Superior temporal gyrus (tissue), 1 donor: ENCODE measurements around the gene DTHD1.
A peak's percentile ranks its signal among the peaks of the same experiment; 100 is the strongest.

ENCODE experiments used
- DNase-seq: peaks from one replicate; pipeline ENCODE4 v3.0.0-alpha.2; 2016; ENCODE audit errors: extremely low spot score

The DTHD1 gene

DNA sequence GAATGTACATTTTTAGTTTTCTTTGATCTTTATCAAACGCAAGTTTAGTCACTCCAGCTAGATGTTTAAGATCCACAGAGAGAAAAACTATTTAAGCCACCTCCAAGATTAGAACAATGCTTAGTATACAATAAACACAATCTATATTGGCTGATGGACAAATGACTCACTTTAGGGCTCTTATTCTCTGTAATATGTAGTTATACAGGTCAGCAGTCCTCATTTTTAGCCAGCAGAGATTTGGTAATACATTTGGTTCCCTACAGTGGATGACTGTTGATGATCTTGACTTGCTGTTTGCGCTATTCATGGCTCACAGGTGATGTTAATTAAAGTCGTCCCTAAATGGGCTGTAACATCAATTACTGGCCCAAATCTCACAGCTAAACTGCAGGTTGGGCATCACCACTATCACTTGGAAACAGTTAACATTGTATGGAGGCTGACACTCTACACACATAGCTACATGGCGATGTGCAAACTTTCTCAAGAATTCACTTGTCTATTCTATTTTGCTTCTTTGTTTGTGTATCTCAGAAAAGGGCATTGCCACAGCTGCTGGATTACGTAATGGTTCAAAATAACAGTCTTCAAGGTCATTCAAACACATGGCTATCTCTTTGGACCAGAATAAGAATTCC is 11.8 kb upstream of the DTHD1 start:
- peak; percentile 85 for DNase-seq

DNA sequence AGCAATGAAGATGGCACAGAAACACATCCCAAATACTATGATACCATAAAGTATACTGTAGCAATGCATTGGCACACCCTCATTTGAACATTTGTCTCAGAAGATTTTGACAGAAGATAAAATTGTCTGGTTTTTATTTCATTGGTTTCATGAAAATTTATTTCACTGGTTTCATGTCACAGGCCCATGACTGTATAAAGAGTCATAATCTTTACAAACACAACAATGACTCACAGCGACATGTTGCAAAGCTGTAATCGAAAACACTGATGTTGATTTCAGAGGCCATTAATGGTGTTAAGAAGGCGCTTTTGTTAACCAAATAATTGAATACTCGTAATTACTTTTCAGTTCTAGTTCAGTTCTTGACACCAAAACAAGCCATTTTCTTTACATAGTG is 8.1 kb upstream of the DTHD1 start:
- no peak for DNase-seq

- DNase-seq, result no peak
These were observed 7.3 kb upstream of the DTHD1 start for GRCh38 chr4:36274158-36274557.

DNA sequence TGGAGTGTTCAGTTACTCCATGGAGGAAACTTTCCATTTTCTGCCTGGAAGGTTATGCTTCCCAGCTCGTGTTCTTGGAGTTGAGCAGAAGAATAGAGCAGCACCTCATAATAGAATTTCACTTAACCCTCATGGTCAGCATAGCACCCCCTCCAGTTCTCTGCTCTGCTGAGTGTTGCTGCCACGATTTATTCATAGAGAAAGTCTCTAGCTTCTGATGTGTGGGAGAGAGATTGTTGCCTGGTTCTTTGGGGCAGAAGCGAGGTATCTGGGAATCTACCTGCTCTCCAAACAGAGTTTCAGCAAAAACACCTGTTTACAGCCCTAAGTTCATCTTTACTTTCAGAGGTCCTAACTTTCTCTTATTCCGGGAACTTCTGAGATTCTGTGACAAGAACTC is 3.9 kb upstream of the DTHD1 start:
- DNase-seq, result no peak

GRCh38 chr4:36278789-36279188 is 2.6 kb upstream of the DTHD1 start:
- no peak for DNase-seq

- DNase-seq, result peak; percentile 82
These were observed 861 bp upstream of the DTHD1 start for GRCh38 chr4:36280555-36280954.

DNA sequence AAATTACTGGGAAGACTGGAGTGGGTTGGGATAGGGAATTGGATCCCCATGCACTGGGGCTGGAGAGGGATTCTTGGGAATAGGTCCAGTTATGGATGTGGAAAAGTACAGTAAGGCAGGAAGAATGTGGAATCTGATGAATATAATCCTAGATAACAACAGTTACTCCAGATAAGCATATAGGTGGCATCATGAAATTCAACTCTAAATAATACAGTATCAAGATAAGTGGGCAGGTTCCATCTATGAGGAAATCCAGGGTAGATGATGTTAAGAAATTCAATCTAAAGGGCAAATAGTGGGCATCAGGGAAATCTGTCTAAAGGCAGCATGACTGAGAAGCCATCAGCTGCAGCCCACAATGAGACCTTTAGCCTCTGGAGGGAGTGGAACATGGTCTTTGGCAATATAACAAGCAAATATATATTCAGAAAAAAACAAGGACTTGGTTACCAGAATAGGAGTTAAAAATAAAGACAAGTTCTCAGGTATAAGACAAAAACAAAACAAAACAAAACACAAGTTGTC is 1.2 kb downstream of the DTHD1 start:
- DNase-seq, result peak; percentile 54

- peak; percentile 90 for DNase-seq
These were observed 2.6 kb downstream of the DTHD1 start for GRCh38 chr4:36283912-36284465.

- no peak for DNase-seq
These were observed 4.5 kb downstream of the DTHD1 start for GRCh38 chr4:36285784-36286480.

DNA sequence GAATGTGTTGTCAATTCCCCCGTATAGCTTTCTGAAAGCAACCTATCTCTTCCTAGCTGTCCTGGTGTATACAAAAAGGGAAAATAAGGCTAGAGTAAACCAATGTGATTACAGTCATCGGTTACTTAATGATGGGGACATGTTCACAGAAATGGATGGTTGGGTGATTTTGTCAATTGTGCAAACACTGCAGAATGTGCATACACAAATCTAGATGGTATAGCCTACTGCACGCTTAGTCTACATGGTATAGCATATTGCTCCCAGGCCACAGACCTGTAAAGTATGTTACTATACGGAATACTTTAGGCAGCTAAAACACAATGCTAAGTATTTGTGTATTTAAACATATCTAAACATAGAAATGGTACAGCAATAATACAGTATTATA is 5.1 kb downstream of the DTHD1 start:
- no peak for DNase-seq

- no peak for DNase-seq
These were observed 7.5 kb downstream of the DTHD1 start for GRCh38 chr4:36288731-36289426.

DNA sequence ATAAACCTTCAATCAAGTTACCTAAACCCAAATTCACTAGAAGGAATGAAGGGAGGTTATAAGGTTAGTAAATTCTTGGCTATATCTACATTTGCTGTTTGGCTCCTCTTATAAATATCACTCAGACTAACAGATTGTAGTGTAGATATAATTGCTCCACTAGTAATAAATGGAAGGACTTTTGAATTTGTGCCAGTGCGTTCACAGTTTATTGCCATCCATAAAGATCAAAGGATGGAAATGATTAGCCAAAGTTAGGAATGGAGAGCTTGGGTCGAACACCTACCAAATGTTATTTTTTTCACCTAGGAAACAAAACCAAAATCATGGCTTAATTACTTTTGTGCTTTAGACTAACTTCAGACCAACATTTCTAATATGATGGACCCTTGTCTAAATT is 9.2 kb downstream of the DTHD1 start:
- no peak for DNase-seq

DNA sequence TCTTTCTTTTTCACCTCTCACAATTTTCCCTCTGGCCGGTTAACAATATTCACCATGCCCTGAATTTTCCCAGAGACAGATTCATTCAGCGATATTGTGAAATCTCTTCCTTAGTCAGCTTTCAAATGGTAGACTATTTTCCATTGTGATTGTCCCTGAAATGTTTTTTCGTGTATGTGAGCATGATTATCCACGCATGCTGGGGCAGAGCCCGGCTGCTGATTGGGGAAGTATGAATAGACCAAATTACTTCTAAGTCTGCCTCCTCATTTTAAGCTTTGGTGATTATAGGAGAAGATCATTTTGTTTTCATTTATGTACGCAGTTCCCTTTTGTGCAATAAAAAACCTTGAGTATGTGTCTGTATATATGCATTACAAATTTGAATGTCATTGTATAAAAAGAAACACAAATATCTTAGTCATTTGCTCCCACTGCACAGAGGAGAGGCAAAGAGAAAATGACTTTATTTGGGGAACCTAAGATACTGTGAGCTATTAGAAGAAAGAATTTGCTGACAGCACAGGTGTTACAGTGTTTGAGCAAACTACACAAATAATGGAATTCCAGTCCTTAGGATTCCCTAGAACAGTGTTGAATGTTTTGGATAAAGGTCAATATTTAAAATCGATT is 11.3 kb downstream of the DTHD1 start:
- peak; percentile 85 for DNase-seq

DNA sequence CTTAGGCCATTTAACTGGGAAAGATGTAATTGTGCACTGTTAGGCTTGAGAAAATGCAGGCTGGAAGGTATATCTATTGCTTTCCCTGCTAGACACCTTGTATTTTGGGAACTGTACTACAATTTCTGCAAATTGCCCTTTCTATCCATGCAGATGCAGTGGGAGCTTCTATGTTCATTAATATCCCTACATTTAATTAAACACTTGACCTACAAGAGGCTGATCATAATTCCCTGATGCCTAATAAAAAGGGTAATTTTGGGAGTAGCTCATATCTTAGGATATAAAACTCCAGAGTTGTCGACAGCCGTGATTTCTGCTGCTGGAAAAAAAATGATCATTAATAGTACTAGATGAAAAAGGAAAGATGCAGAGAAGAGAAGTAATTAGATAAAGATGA is 19.7 kb downstream of the DTHD1 start:
- no peak for DNase-seq

DNA sequence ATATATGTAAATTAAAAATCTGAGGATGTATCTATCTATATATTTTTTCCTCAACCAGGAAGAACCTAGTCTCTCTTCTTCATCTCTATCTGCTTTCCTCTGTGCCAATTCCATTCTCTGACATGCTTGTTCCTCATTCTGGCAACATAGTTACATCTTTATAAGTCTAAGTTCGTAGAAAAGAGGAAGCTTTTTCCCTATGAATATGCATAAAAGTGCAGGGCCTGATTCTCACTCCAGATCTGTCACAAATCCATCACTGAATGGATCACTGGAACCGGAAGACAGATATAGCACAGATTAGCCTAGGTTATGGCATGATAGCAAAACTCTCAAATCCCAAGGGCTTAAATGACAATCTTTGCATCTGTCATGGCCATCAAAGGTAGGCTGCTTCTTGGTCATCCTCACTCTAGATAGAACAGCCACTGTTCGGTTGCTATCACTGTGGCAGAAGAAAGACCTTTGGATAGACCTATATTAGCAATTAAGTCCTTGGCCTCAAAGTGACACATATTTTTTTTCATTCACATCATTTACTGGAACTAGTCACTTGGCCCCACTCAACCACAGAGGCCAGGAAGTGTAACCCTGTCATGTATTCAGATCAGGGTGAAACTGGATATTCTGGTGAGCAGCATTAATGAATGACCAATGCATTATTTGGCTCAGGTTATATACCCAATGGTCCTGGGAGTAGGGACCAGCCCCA is 22.2 kb downstream of the DTHD1 start:
- DNase-seq, result no peak

DNA sequence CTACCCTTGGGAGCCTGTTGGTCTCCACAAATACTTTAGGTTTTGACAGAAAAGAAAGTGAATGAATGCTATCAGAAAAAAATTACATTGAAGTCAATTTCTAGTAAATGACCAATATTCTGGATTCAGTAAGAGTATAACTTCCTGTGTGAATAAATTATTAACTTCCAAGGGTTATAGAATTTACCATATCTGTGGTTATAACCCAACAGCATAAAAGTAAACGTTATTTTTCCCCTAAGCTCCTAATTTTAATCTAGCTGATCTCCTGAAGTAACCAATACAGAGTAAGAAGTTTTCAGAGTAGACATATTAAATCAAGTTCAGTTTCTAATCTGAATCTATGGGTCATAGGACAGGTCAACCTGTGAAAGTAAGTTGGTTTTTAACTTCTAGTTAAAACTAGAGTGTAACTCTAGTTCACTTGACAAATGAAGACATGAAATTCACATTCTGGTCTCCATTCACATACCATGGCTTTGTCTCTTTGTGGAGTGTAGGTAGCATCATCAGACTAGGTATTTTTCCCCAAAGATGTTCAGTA is 22.8 kb downstream of the DTHD1 start:
- no peak for DNase-seq

DNA sequence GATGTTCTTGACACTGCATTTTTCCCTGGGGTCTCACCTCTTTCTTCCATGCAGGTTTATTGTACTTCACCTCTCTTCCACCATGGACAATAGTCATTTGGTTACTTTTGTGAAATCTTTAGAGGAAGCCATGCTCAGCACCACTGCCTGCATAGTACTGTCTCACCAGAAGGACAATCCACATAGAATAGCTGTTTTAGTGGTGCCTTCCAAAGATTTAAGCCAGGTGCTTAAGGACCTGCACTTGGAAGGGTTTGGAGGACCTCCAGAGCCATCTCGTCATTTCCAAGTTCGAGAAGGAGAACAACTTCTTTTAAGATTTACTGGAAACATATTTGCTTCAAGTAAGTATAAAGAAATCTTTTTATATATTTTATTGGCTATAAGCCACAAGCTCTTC is 26.7 kb downstream of the DTHD1 start:
- no peak for DNase-seq

GRCh38 chr4:36310216-36310615 is 28.8 kb downstream of the DTHD1 start:
- no peak for DNase-seq

DNA sequence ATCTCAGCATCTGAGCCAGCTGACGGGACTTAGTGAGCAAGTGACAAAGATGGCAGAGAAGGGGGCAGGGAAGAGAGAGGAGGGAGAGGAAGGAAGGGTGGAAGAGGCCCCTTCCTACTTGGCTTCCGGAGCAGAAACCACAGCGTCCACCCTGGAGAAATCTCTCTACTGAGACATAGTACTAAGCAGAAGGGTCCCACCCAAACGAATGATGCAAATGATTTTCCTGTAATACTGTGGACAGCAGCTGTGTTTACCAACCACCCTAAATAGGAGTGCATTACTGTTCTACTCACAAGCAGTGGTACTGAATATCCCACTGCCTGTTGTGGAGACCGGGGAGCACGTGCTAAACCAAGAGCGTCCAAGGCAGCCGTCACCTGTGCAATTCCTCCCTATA is 29.4 kb downstream of the DTHD1 start:
- no peak for DNase-seq

- DNase-seq, result no peak
These were observed 31.1 kb downstream of the DTHD1 start for GRCh38 chr4:36312511-36312910.

GRCh38 chr4:36313301-36313700 is 31.9 kb downstream of the DTHD1 start:
- DNase-seq, result no peak
